Testis (tissue), 2 donors: Measurements from ENCODE around the gene OR10G7.

Experiments used
- POLR2A ChIP-seq: fragments of 450-650 bp; IDR thresholded peaks from one replicate; pipeline ENCODE4 v1.6.1; 2017; ENCODE audit warnings: antibody characterized with exemption, mild to moderate bottlenecking, moderate library complexity
- TF ChIP-seq, protein P1 (sequence below), 3 experiments: fragments of 450-650 bp in 2 of 3; fragments of 200-600 bp in 1 of 3; sonication (generic) in 1 of 3; IDR thresholded peaks; one replicate each; pipeline ENCODE4 v1.5.1; 2016 to 2019; ENCODE audit warnings: antibody characterized with exemption in 3 of 3, mild to moderate bottlenecking in 2 of 3, moderate library complexity in 1 of 3

DNA sequence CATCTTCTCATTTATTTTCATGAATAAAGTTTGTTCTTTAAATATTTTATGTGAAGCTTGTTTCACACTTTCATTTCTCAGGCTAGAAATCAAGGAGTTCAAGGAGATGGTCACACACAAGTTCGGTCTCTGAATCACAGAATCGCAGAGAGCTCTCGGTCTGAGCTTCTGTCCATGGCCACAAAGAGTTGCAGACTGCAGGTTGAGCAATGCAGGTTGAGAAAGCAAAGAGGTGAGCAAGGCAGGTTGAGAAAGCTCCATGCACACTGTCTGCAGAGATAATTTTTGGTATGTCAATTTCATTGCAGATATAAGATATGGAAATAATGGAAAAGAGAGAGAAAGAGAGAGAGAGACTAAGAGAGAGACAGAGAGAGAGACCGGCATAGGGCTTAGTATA, 41.2 kb upstream of the OR10G7 start:
- TF ChIP-seq, protein P1, sequence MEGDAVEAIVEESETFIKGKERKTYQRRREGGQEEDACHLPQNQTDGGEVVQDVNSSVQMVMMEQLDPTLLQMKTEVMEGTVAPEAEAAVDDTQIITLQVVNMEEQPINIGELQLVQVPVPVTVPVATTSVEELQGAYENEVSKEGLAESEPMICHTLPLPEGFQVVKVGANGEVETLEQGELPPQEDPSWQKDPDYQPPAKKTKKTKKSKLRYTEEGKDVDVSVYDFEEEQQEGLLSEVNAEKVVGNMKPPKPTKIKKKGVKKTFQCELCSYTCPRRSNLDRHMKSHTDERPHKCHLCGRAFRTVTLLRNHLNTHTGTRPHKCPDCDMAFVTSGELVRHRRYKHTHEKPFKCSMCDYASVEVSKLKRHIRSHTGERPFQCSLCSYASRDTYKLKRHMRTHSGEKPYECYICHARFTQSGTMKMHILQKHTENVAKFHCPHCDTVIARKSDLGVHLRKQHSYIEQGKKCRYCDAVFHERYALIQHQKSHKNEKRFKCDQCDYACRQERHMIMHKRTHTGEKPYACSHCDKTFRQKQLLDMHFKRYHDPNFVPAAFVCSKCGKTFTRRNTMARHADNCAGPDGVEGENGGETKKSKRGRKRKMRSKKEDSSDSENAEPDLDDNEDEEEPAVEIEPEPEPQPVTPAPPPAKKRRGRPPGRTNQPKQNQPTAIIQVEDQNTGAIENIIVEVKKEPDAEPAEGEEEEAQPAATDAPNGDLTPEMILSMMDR (IDR thresholded peaks at IDR 0.05) = no peak
- TF ChIP-seq POLR2A = no peak
